WI38 (cell line): ENCODE measurements around the gene ODF4.

Experiments
- H3K4me3 ChIP-seq: 2 replicates; pipeline ENCODE4 v1.5.1; 2011; ENCODE audit warnings: low read depth, mild to moderate bottlenecking, control low read depth, low read length
- CTCF ChIP-seq: IDR thresholded peaks from 2 replicates; pipeline ENCODE4 v1.5.1; 2012; ENCODE audit warnings: low read depth, mild to moderate bottlenecking, control low read depth, low read length

ODF4 gene

GRCh38 chr17:8339540-8339939 lies at the start of gene ODF4:
Gene ODF4, plus strand, starts transcription at chr17:8339840. Its CDS starts 212 bp downstream, at chr17:8340052.
- H3K4me3 ChIP-seq, result no peak within 1 kb of the TSS
- TF ChIP-seq CTCF, result no peak

- TF ChIP-seq CTCF, result no peak
- H3K4me3 ChIP-seq, result no peak overlapping the region
These were observed 49.6 kb upstream of the ODF4 start for GRCh38 chr17:8290043-8290442.

GRCh38 chr17:8292639-8293395 lies 46.8 kb upstream of the ODF4 start:
- no peak for TF ChIP-seq CTCF
- no peak overlapping the region for H3K4me3 ChIP-seq

GRCh38 chr17:8294361-8294760 lies 45.3 kb upstream of the ODF4 start:
- no peak for TF ChIP-seq CTCF
- H3K4me3 ChIP-seq, result no peak overlapping the region

GRCh38 chr17:8294814-8295316 lies 44.8 kb upstream of the ODF4 start:
- TF ChIP-seq CTCF, result no peak
- peak overlapping the region; percentile 71 for H3K4me3 ChIP-seq

- no peak overlapping the region for H3K4me3 ChIP-seq
- TF ChIP-seq CTCF, result no peak
These were observed 39.4 kb upstream of the ODF4 start for GRCh38 chr17:8300226-8300625.

GRCh38 chr17:8300627-8301242 lies 38.9 kb upstream of the ODF4 start:
- peak; percentile 79 for TF ChIP-seq CTCF
- no peak overlapping the region for H3K4me3 ChIP-seq
